ENCODE results near the gene EVC.

DNA sequence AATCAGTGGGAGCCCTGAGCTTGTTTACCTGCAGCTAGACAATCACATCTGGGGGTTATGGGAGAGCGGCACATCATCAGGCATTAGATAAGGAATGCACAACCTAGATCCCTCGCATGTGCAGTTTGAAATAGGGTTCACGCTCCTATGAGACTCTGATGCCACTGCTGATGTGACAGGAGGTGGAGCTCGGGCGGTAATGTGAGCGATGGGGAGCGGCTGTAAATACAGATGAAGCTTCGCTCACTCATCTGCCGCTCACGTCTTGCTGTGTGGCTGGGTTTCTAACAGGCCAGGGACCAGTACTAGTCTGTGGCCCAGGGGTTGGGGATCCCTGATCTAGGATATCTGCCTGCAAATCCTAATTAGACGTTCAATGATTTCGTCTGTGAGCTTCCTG lies 91.6 kb downstream of the EVC start:
- TF ChIP-seq, protein P1, sequence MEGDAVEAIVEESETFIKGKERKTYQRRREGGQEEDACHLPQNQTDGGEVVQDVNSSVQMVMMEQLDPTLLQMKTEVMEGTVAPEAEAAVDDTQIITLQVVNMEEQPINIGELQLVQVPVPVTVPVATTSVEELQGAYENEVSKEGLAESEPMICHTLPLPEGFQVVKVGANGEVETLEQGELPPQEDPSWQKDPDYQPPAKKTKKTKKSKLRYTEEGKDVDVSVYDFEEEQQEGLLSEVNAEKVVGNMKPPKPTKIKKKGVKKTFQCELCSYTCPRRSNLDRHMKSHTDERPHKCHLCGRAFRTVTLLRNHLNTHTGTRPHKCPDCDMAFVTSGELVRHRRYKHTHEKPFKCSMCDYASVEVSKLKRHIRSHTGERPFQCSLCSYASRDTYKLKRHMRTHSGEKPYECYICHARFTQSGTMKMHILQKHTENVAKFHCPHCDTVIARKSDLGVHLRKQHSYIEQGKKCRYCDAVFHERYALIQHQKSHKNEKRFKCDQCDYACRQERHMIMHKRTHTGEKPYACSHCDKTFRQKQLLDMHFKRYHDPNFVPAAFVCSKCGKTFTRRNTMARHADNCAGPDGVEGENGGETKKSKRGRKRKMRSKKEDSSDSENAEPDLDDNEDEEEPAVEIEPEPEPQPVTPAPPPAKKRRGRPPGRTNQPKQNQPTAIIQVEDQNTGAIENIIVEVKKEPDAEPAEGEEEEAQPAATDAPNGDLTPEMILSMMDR (IDR thresholded peaks at IDR 0.05; ENCODE audit: poor library complexity) = no peak
- TF ChIP-seq EZH2phosphoT487 (IDR thresholded peaks at IDR 0.05; ENCODE audit: low read depth, severe bottlenecking, unreplicated experiment) (no peak), EZH2 (IDR thresholded peaks at IDR 0.05; ENCODE audit: borderline replicate concordance) (no peak)
